Esophagus squamous epithelium (tissue), 5 donors: Measurements from ENCODE around the gene PLOD3. TPM values are rescaled to one million over a fixed set of nuclear protein-coding genes. Genes with fewer than 3 reads are reported as not detected.
A peak's percentile ranks its signal among the peaks of the same experiment; 100 is the strongest.

Source experiments
- DNase-seq: peaks from one replicate; lab custom pipeline; 2025; lab: John Stamatoyannopoulos, UW
- H3K27ac ChIP-seq, 4 donors: fragments of 200-600 bp; sonication (generic); one replicate each; pipeline ENCODE4 v1.5.1; 2016 to 2019; ENCODE audit warnings: mild to moderate bottlenecking in 1 of 4
- H3K27me3 ChIP-seq, 4 donors: fragments of 200-600 bp; sonication (generic); 1 replicate in 3 of 4; 2 replicates in 1 of 4; pipeline versions ENCODE4 v1.5.1 to v1.6.0; 2017 to 2021; ENCODE audit warnings: antibody characterized with exemption in 1 of 4
- H3K36me3 ChIP-seq, 3 donors: fragments of 200-600 bp; sonication (generic); one replicate each; pipeline ENCODE4 v1.5.1; 2016 to 2019
- H3K4me1 ChIP-seq, 3 donors: fragments of 200-600 bp; sonication (generic); one replicate each; pipeline ENCODE4 v1.5.1; 2017 to 2019
- H3K4me3 ChIP-seq, 4 donors: fragments of 200-600 bp; sonication (generic); 1 replicate in 3 of 4; 2 replicates in 1 of 4; pipeline ENCODE4 v1.5.1; 2016 to 2019; ENCODE audit warnings: mild to moderate bottlenecking in 2 of 4, moderate library complexity in 1 of 4
- H3K9me3 ChIP-seq, 3 donors: fragments of 200-600 bp; sonication (generic); one replicate each; pipeline ENCODE4 v1.5.1; 2016 to 2019
- CTCF ChIP-seq, 6 experiments: fragments of 450-650 bp in 4 of 6; fragments of 200-600 bp in 2 of 6; sonication (generic) in 2 of 6; IDR thresholded peaks; one replicate each; pipeline ENCODE4 v1.5.1; 2016 to 2019; ENCODE audit warnings: antibody characterized with exemption in 6 of 6, mild to moderate bottlenecking in 4 of 6, moderate library complexity in 4 of 6
- POLR2A ChIP-seq, 4 donors: fragments of 450-650 bp; IDR thresholded peaks; one replicate each; pipeline ENCODE4 v1.6.1; 2017; ENCODE audit warnings: antibody characterized with exemption in 4 of 4, mild to moderate bottlenecking in 4 of 4, moderate library complexity in 3 of 4
- WGBS, 2 donors: methylation state at CpG; one replicate each; pipeline ENCODE4 v1.1.5; 2018; 5-methylcytosine and 5-hydroxymethylcytosine counted together
- intact Hi-C: fragments of 100-400 bp; cut with DNase I; formaldehyde crosslinking; loops from one replicate; pipeline ENCODE4 v1.15.0; 2022
- total RNA-seq, 4 donors: library from RNA; depleted of rRNA; stranded (reverse); fragments of >200 nt; gene quantifications; one replicate each; pipeline ENCODE4 v1.1.0, GENCODE V29; 2016
- donor health status: DM: yes; HTN: yes; CAD: no.

Gene PLOD3
- total RNA-seq, 4 donors from 2014 or later = 2.5 to 14.5 (median 9.7) TPM

GRCh38 chr7:101180130-101180755 is 37.1 kb downstream of the PLOD3 start, which contains the start of gene NAT16:
NAT16 (minus strand) TSS chr7:101180293; CDS start chr7:101174807, 5,486 bp downstream.
- Histone ChIP-seq H3K36me3 (no peaks in the 10 kb centered on the region), H3K9me3 (no peaks in the 10 kb centered on the region), H3K27me3 (peaks cover 0 to 98% (median 41%) of the 10 kb centered on the region in 4 donors), H3K4me3 (peak within 1 kb of the TSS in 1 of 4 donors; percentile 6), H3K27ac (no peak within 1 kb of the TSS), H3K4me1 (peaks cover 9 to 17% (median 9%) of the 10 kb centered on the region in 3 donors)
- no peak for DNase-seq
- WGBS, 2 donors = 5 to 12% methylated on average over 4 to 6 of the region's 56 CpGs
- intact Hi-C loops = no loop called here
- no peak for TF ChIP-seq CTCF (IDR thresholded peaks at IDR 0.05)
- no peak for TF ChIP-seq POLR2A (IDR thresholded peaks at IDR 0.05)

GRCh38 chr7:101179713-101180112 is 37.7 kb downstream of the PLOD3 start:
- peaks cover 9 to 17% (median 9%) of the 10 kb centered on the region in 3 donors for H3K4me1 ChIP-seq
- DNase-seq = no peak
- WGBS, 2 donors = 0 to 7% methylated on average over 1 to 3 of the region's 27 CpGs
- H3K36me3 ChIP-seq = no peaks in the 10 kb centered on the region
- H3K9me3 ChIP-seq = no peaks in the 10 kb centered on the region
- intact Hi-C loops = no loop called here
- H3K4me3 ChIP-seq = peak overlapping the region in 1 of 4 donors; percentile 6
- no peak overlapping the region for H3K27ac ChIP-seq
- TF ChIP-seq POLR2A (IDR thresholded peaks at IDR 0.05) = no peak
- H3K27me3 ChIP-seq = peaks cover 0 to 100% (median 45%) of the 10 kb centered on the region in 4 donors

GRCh38 chr7:101179117-101179516 is 38.3 kb downstream of the PLOD3 start:
- H3K36me3 ChIP-seq = no peaks in the 10 kb centered on the region
- 3 to 4% methylated on average over 15 to 19 of the region's 20 CpGs for WGBS, 2 donors
- intact Hi-C loops = no loop called here

GRCh38 chr7:101177644-101178043 is 39.7 kb downstream of the PLOD3 start:
- no peak for DNase-seq
- no peak overlapping the region for H3K4me3 ChIP-seq
- peaks cover 16 to 100% (median 63%) of the 10 kb centered on the region in 4 donors for H3K27me3 ChIP-seq
- WGBS, 2 donors = 86 to 100% methylated on average over 1 of the region's 2 CpGs
- no peak overlapping the region for H3K27ac ChIP-seq
- H3K9me3 ChIP-seq = no peaks in the 10 kb centered on the region
- intact Hi-C loops = no loop called here
- peaks cover 21 to 37% (median 21%) of the 10 kb centered on the region in 3 donors for H3K4me1 ChIP-seq
- H3K36me3 ChIP-seq = no peaks in the 10 kb centered on the region
- no peak for TF ChIP-seq CTCF (IDR thresholded peaks at IDR 0.05)
- TF ChIP-seq POLR2A (IDR thresholded peaks at IDR 0.05) = no peak

More at GRCh38 chr7:101179117-101179516, 38.3 kb downstream of the PLOD3 start:
- no peak overlapping the region for H3K27ac ChIP-seq
- peaks cover 6 to 100% (median 50%) of the 10 kb centered on the region in 4 donors for H3K27me3 ChIP-seq
- H3K9me3 ChIP-seq = no peaks in the 10 kb centered on the region
- peaks cover 9 to 22% (median 9%) of the 10 kb centered on the region in 3 donors for H3K4me1 ChIP-seq
- DNase-seq = no peak
- H3K4me3 ChIP-seq = no peak overlapping the region
- TF ChIP-seq POLR2A (IDR thresholded peaks at IDR 0.05) (no peak), CTCF (IDR thresholded peaks at IDR 0.05) (no peak)

- Histone ChIP-seq H3K27ac (no peak overlapping the region), H3K4me1 (peaks cover 29 to 57% (median 33%) of the 10 kb centered on the region in 3 donors), H3K36me3 (no peaks in the 10 kb centered on the region), H3K9me3 (no peaks in the 10 kb centered on the region), H3K27me3 (peaks cover 24 to 100% (median 75%) of the 10 kb centered on the region in 4 donors), H3K4me3 (no peak overlapping the region)
- TF ChIP-seq POLR2A (IDR thresholded peaks at IDR 0.05) = no peak
- TF ChIP-seq CTCF (IDR thresholded peaks at IDR 0.05) = no peak
- no peak for DNase-seq
- intact Hi-C loops = no loop called here
- 43 to 56% methylated on average over 3 of the region's 3 CpGs for WGBS, 2 donors
Measured at GRCh38 chr7:101175664-101176063, 41.7 kb downstream of the PLOD3 start.
